A673 (cell line): ENCODE data around the gene IWS1. TPM values are rescaled to one million over a fixed set of nuclear protein-coding genes. Genes with fewer than 3 reads are reported as not detected.

ENCODE experiments used
- BruUV-seq: library from RNA; stranded (reverse); fragments of 400-500 nt; replicated peaks from 2 replicates; lab custom pipeline; 2021; lab: Mats Ljungman, UMichigan
- CTCF ChIA-PET: fragments of 300-600 bp; sonication (Branson Sonifier 250); formaldehyde crosslinking; loops from one replicate; lab custom pipeline; 2022; ENCODE audit warnings: antibody characterized with exemption; lab: Charles Lee
- POLR2A ChIA-PET: fragments of 300-600 bp; sonication (Branson Sonifier 250); formaldehyde crosslinking; loops from one replicate; lab custom pipeline; 2022; ENCODE audit warnings: antibody characterized with exemption; ENCODE audit not compliant: low non-redundant PET; lab: Charles Lee
- DNase-seq: peaks from one replicate; pipeline ENCODE4 v3.0.0-alpha.2; 2015; ENCODE audit warnings: low spot score
- H3K27ac ChIP-seq: fragments of 200-600 bp; sonication (generic); 2 replicates; pipeline ENCODE4 v1.5.1; 2016; ENCODE audit warnings: mixed run types, low read depth, mild to moderate bottlenecking, mixed read lengths, antibody characterized with exemption, low read length; ENCODE audit not compliant: poor library complexity, severe bottlenecking
- H3K27me3 ChIP-seq: fragments of 200-600 bp; sonication (generic); replicated peaks from 2 replicates; pipeline ENCODE4 v1.6.1; 2017; ENCODE audit warnings: mixed run types, low read depth, mild to moderate bottlenecking, mixed read lengths, antibody characterized with exemption, low read length; ENCODE audit not compliant: insufficient read depth, poor library complexity
- H3K36me3 ChIP-seq: fragments of 200-600 bp; sonication (generic); 2 replicates; pipeline ENCODE4 v1.6.1; 2016; ENCODE audit warnings: mixed run types, mild to moderate bottlenecking, mixed read lengths, antibody characterized with exemption, low read length; ENCODE audit not compliant: insufficient read depth, poor library complexity, severe bottlenecking
- H3K4me1 ChIP-seq: fragments of 200-600 bp; sonication (generic); 2 replicates; pipeline ENCODE4 v1.6.1; 2017; ENCODE audit warnings: mixed run types, mild to moderate bottlenecking, mixed read lengths, antibody characterized with exemption, low read length; ENCODE audit not compliant: insufficient read depth, poor library complexity, severe bottlenecking
- H3K4me3 ChIP-seq: fragments of 200-600 bp; sonication (generic); 2 replicates; pipeline ENCODE4 v1.5.1; 2016; ENCODE audit warnings: low read depth, mixed run types, mild to moderate bottlenecking, mixed read lengths, low read length; ENCODE audit not compliant: poor library complexity, severe bottlenecking
- H3K9me3 ChIP-seq: fragments of 200-600 bp; sonication (generic); 2 replicates; pipeline ENCODE4 v1.6.1; 2016; ENCODE audit warnings: mixed run types, low read depth, mild to moderate bottlenecking, mixed read lengths, antibody characterized with exemption, low read length; ENCODE audit not compliant: poor library complexity, severe bottlenecking
- CTCF ChIP-seq: fragments of 300-800, 200-600 bp; sonication (generic); conservative IDR thresholded peaks from 2 replicates; pipeline ENCODE4 v1.5.1; 2017; ENCODE audit warnings: low read depth, mild to moderate bottlenecking, antibody characterized with exemption, low read length, moderate library complexity, mixed read lengths
- EZH2 ChIP-seq: fragments of 200-600 bp; sonication (generic); IDR thresholded peaks from 2 replicates; pipeline ENCODE4 v1.6.1; 2017; ENCODE audit warnings: borderline replicate concordance, low read depth, mild to moderate bottlenecking, mixed read lengths, antibody characterized with exemption, low read length; ENCODE audit not compliant: poor library complexity, severe bottlenecking
- intact Hi-C: fragments of 100-400 bp; cut with micrococcal nuclease; formaldehyde crosslinking; loops from one replicate; pipeline ENCODE4 v1.10.0; 2022; ENCODE audit not compliant: unreplicated experiment
- total RNA-seq: library from RNA; stranded (reverse); gene quantifications from 2 replicates; pipeline ENCODE4 v1.2.3, GENCODE V29; 2021

Gene IWS1
- total RNA-seq, 1 experiment from 2014 or later = 67.2 TPM

GRCh38 chr2:127486247-127487058, 39.8 kb downstream of the IWS1 start:
- Histone ChIP-seq H3K27me3 (no peaks in the 10 kb centered on the region), H3K4me3 (no peak overlapping the region), H3K4me1 (peaks cover 13% of the 10 kb centered on the region), H3K36me3 (peaks cover 76% of the 10 kb centered on the region), H3K27ac (peak overlapping the region; percentile 46), H3K9me3 (no peaks in the 10 kb centered on the region)
- no peak for DNase-seq
- TF ChIP-seq CTCF (no peak), EZH2 (no peak)
- CTCF ChIA-PET = no interaction called here
- POLR2A ChIA-PET = no interaction called here
- no TSS peak for BruUV-seq
- intact Hi-C loops = no loop called here

GRCh38 chr2:127485694-127486071, 40.6 kb downstream of the IWS1 start:
- POLR2A ChIA-PET = no interaction called here
- intact Hi-C loops = no loop called here

GRCh38 chr2:127485051-127485693, 41.1 kb downstream of the IWS1 start:
- peaks cover 13% of the 10 kb centered on the region for H3K4me1 ChIP-seq
- POLR2A ChIA-PET = no interaction called here
- no peak overlapping the region for H3K4me3 ChIP-seq
- H3K27me3 ChIP-seq = no peaks in the 10 kb centered on the region
- no peaks in the 10 kb centered on the region for H3K9me3 ChIP-seq
- TF ChIP-seq CTCF = no peak
- TF ChIP-seq EZH2 = no peak
- peak overlapping the region; percentile 46 for H3K27ac ChIP-seq
- DNase-seq = peak; percentile 36
- no TSS peak for BruUV-seq
- H3K36me3 ChIP-seq = peaks cover 77% of the 10 kb centered on the region
- intact Hi-C loops = no loop called here
- CTCF ChIA-PET = no interaction called here

More at GRCh38 chr2:127485694-127486071, 40.6 kb downstream of the IWS1 start:
- Histone ChIP-seq H3K4me3 (no peak overlapping the region), H3K36me3 (peaks cover 76% of the 10 kb centered on the region), H3K4me1 (peaks cover 13% of the 10 kb centered on the region), H3K27ac (peak overlapping the region; percentile 46), H3K27me3 (no peaks in the 10 kb centered on the region), H3K9me3 (no peaks in the 10 kb centered on the region)
- DNase-seq = no peak
- CTCF ChIA-PET = no interaction called here
- BruUV-seq = no TSS peak
- TF ChIP-seq EZH2 (no peak), CTCF (no peak)
